Gastrocnemius medialis (tissue), 4 donors: ENCODE data around the gene ANTXR1.

Source experiments
- CTCF ChIP-seq, 5 experiments: fragments of 450-650 bp in 3 of 5; fragments of 200-600 bp in 2 of 5; sonication (generic) in 2 of 5; IDR thresholded peaks in 4 of 5; conservative IDR thresholded peaks in 1 of 5; 1 replicate in 4 of 5; 2 replicates in 1 of 5; pipeline ENCODE4 v1.5.1; 2016 to 2019; ENCODE audit warnings: antibody characterized with exemption in 5 of 5, mild to moderate bottlenecking in 3 of 5, moderate library complexity in 3 of 5
- POLR2A ChIP-seq, 2 donors: fragments of 450-650 bp; IDR thresholded peaks; one replicate each; pipeline ENCODE4 v1.6.1; 2017; ENCODE audit warnings: antibody characterized with exemption in 2 of 2, mild to moderate bottlenecking in 2 of 2, moderate library complexity in 2 of 2

- no peak for TF ChIP-seq CTCF (IDR thresholded peaks at IDR 0.05 in 4 of 5, conservative IDR thresholded peaks at IDR 0.05 in 1 of 5)
- TF ChIP-seq POLR2A (IDR thresholded peaks at IDR 0.05) = no peak
Measured at GRCh38 chr2:69062307-69062962, 49.5 kb downstream of the ANTXR1 start.
